ENCODE results near the gene CCSER1.

The CCSER1 gene

DNA sequence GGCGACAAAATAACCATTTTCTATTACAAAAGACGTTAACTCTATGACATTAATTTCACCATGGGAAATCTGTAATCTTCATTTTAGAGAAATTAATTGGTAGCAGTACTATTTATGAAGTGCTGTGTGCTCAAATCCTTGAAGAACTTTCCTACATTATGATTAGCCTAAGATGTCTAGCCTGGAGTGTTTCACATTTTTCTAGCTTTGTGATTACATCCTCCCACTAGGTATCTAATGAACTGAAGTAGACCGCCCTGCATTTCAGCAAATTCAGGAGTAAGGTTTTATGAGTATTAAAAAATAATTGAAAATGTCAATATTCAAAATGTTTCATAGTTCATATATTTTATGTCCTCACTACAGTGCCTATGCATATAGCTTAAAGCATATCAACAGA, 713.1 kb downstream of the CCSER1 start:
- H2AK5ac ChIP-seq (ENCODE audit: low read length): no peak overlapping the region
- H3K36me3 ChIP-seq (ENCODE audit: control insufficient read depth in 1 of 2, insufficient read depth in 2 of 2, low read length in 2 of 2): no peaks in the 10 kb centered on the region
- no peak overlapping the region for H3K23ac ChIP-seq (ENCODE audit: low read length)
- no peak overlapping the region for H2BK12ac ChIP-seq (ENCODE audit: low read length)
- H3K14ac ChIP-seq (ENCODE audit: low read length): no peak overlapping the region
- no peak overlapping the region for H3K18ac ChIP-seq (ENCODE audit: low read length)
- H4K8ac ChIP-seq (ENCODE audit: low read depth, low read length): no peak overlapping the region
- no peak overlapping the region for H3K4ac ChIP-seq (ENCODE audit: low read depth, low read length)
- no peak overlapping the region for H2BK5ac ChIP-seq (ENCODE audit: low read depth, low read length, poor library complexity)
- H4K91ac ChIP-seq (ENCODE audit: low read depth, low read length): no peak overlapping the region
- H2AFZ ChIP-seq (ENCODE audit: insufficient read depth, low read length, poor library complexity): no peak overlapping the region
- H3K4me1 ChIP-seq (ENCODE audit: control insufficient read depth in 1 of 2, insufficient read depth in 2 of 2, low read length in 2 of 2): peaks cover 0 to 1% of the 10 kb centered on the region in 2 experiments
- H3K27me3 ChIP-seq (ENCODE audit: insufficient read depth, low read length): no peaks in the 10 kb centered on the region
- DNase-seq: no peak
- H3K27ac ChIP-seq (ENCODE audit: low read depth, low read length): no peak overlapping the region
- no peak overlapping the region for H2BK120ac ChIP-seq (ENCODE audit: insufficient read depth, low read length, poor library complexity)
- H3K4me3 ChIP-seq (ENCODE audit: low read depth, low read length): no peak overlapping the region
- no peaks in the 10 kb centered on the region for H3K79me2 ChIP-seq (ENCODE audit: control insufficient read depth, insufficient read depth, low read length, poor library complexity)
- H4K12ac ChIP-seq (ENCODE audit: low read depth, low read length): no peak overlapping the region
- H3K4me2 ChIP-seq (ENCODE audit: low read length): no peak overlapping the region
- H3K79me1 ChIP-seq (ENCODE audit: low read length): peaks cover 6% of the 10 kb centered on the region
- WGBS (ENCODE audit: extremely low coverage, insufficient coverage, insufficient read length): no CpG with 5 or more reads among the region's 3 CpGs
- no peaks in the 10 kb centered on the region for H3K9me3 ChIP-seq (ENCODE audit: insufficient read depth, low read depth, low read length)
- H3K9ac ChIP-seq (ENCODE audit: low read length): no peak overlapping the region

DNA sequence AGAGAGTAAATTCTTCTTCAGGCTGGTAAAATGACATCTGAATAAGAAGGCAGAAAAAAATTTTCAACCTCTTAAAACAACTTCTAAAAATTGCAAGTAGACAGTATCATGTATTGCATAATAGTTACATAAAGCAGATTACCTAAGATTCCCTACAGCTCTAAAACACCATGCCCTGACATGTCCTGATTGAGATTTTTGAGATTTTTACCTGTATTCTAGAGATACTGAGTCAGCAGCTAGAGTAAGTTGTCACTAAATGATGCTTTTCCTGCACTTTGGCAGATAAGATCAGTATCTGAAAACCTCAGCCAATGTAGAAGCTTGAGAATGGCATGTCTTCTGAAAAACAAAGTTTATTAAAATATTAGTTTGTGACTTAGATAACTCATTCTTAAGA, 713.6 kb downstream of the CCSER1 start:
- H4K91ac ChIP-seq (ENCODE audit: low read depth, low read length): no peak overlapping the region
- H2BK120ac ChIP-seq (ENCODE audit: insufficient read depth, low read length, poor library complexity): no peak overlapping the region
- no peaks in the 10 kb centered on the region for H3K79me2 ChIP-seq (ENCODE audit: control insufficient read depth, insufficient read depth, low read length, poor library complexity)
- H3K23ac ChIP-seq (ENCODE audit: low read length): no peak overlapping the region
- H2BK12ac ChIP-seq (ENCODE audit: low read length): no peak overlapping the region
- no peak overlapping the region for H3K14ac ChIP-seq (ENCODE audit: low read length)
- peak; percentile 68 to 97 for DNase-seq
- H2AFZ ChIP-seq (ENCODE audit: insufficient read depth, low read length, poor library complexity): no peak overlapping the region
- no peaks in the 10 kb centered on the region for H3K9me3 ChIP-seq (ENCODE audit: insufficient read depth, low read depth, low read length)
- peak overlapping the region; percentile 60 for H4K8ac ChIP-seq (ENCODE audit: low read depth, low read length)
- no peaks in the 10 kb centered on the region for H3K27me3 ChIP-seq (ENCODE audit: insufficient read depth, low read length)
- no peak overlapping the region for H3K4ac ChIP-seq (ENCODE audit: low read depth, low read length)
- no peak overlapping the region for H2AK5ac ChIP-seq (ENCODE audit: low read length)
- H3K27ac ChIP-seq (ENCODE audit: low read depth, low read length): peak overlapping the region; percentile 62
- no peak overlapping the region for H4K12ac ChIP-seq (ENCODE audit: low read depth, low read length)
- no peak overlapping the region for H3K4me2 ChIP-seq (ENCODE audit: low read length)
- H3K18ac ChIP-seq (ENCODE audit: low read length): no peak overlapping the region
- H3K79me1 ChIP-seq (ENCODE audit: low read length): peaks cover 6% of the 10 kb centered on the region
- H2BK5ac ChIP-seq (ENCODE audit: low read depth, low read length, poor library complexity): no peak overlapping the region
- H3K36me3 ChIP-seq (ENCODE audit: control insufficient read depth in 1 of 2, insufficient read depth in 2 of 2, low read length in 2 of 2): no peaks in the 10 kb centered on the region
- no peak overlapping the region for H3K9ac ChIP-seq (ENCODE audit: low read length)
- H3K4me3 ChIP-seq (ENCODE audit: low read depth, low read length): no peak overlapping the region
- H3K4me1 ChIP-seq (ENCODE audit: control insufficient read depth in 1 of 2, insufficient read depth in 2 of 2, low read length in 2 of 2): peaks cover 0 to 1% of the 10 kb centered on the region in 2 experiments

- Histone ChIP-seq H3K36me3 (ENCODE audit: control insufficient read depth in 1 of 2, insufficient read depth in 2 of 2, low read length in 2 of 2) (no peaks in the 10 kb centered on the region), H3K14ac (ENCODE audit: low read length) (no peak overlapping the region), H3K18ac (ENCODE audit: low read length) (no peak overlapping the region), H3K79me2 (ENCODE audit: control insufficient read depth, insufficient read depth, low read length, poor library complexity) (no peaks in the 10 kb centered on the region), H2AFZ (ENCODE audit: insufficient read depth, low read length, poor library complexity) (no peak overlapping the region), H4K8ac (ENCODE audit: low read depth, low read length) (no peak overlapping the region), H3K9ac (ENCODE audit: low read length) (no peak overlapping the region), H3K27me3 (ENCODE audit: insufficient read depth, low read length) (no peaks in the 10 kb centered on the region), H4K12ac (ENCODE audit: low read depth, low read length) (no peak overlapping the region), H3K4me2 (ENCODE audit: low read length) (no peak overlapping the region), H2BK12ac (ENCODE audit: low read length) (no peak overlapping the region), H4K91ac (ENCODE audit: low read depth, low read length) (no peak overlapping the region), H3K79me1 (ENCODE audit: low read length) (peaks cover 6% of the 10 kb centered on the region), H3K4me3 (ENCODE audit: low read depth, low read length) (no peak overlapping the region), H3K27ac (ENCODE audit: low read depth, low read length) (no peak overlapping the region), H2BK120ac (ENCODE audit: insufficient read depth, low read length, poor library complexity) (no peak overlapping the region), H3K23ac (ENCODE audit: low read length) (no peak overlapping the region), H2BK5ac (ENCODE audit: low read depth, low read length, poor library complexity) (no peak overlapping the region), H3K4me1 (ENCODE audit: control insufficient read depth in 1 of 2, insufficient read depth in 2 of 2, low read length in 2 of 2) (peaks cover 0 to 1% of the 10 kb centered on the region in 2 experiments), H3K4ac (ENCODE audit: low read depth, low read length) (no peak overlapping the region), H2AK5ac (ENCODE audit: low read length) (no peak overlapping the region), H3K9me3 (ENCODE audit: insufficient read depth, low read depth, low read length) (no peaks in the 10 kb centered on the region)
- peak in 1 of 2 donors; percentile 67 for DNase-seq
- no CpG with 5 or more reads among the region's 1 CpG for WGBS (ENCODE audit: extremely low coverage, insufficient coverage, insufficient read length)
Observed at GRCh38 chr4:90841676-90842075, 714.5 kb downstream of the CCSER1 start.

DNA sequence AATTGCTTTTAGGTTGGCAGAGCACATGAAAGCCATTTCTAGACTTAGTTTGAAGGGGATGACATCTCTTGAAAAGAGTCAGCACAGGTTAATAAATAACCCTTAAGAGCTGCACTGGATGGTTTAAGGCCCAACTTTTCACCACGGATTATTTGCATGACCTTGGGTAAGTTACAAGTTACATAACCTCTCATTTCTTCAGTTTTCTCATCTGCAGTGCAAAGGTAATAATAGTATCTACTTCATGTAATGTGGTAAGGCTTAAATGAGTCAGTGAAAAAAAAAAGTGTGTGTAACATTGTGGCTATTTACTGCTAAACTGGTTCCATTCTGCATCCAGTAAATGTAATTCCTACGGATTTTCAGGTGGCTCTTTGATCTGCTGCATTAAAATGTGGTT, 715.8 kb downstream of the CCSER1 start:
- H4K8ac ChIP-seq (ENCODE audit: low read depth, low read length): no peak overlapping the region
- H2BK5ac ChIP-seq (ENCODE audit: low read depth, low read length, poor library complexity): no peak overlapping the region
- no peak overlapping the region for H3K27ac ChIP-seq (ENCODE audit: low read depth, low read length)
- no peak overlapping the region for H3K4me3 ChIP-seq (ENCODE audit: low read depth, low read length)
- peaks cover 0 to 1% of the 10 kb centered on the region in 2 experiments for H3K4me1 ChIP-seq (ENCODE audit: control insufficient read depth in 1 of 2, insufficient read depth in 2 of 2, low read length in 2 of 2)
- no peak overlapping the region for H3K18ac ChIP-seq (ENCODE audit: low read length)
- H3K4me2 ChIP-seq (ENCODE audit: low read length): no peak overlapping the region
- H2AK5ac ChIP-seq (ENCODE audit: low read length): no peak overlapping the region
- peaks cover 6% of the 10 kb centered on the region for H3K79me1 ChIP-seq (ENCODE audit: low read length)
- H3K9me3 ChIP-seq (ENCODE audit: insufficient read depth, low read depth, low read length): no peaks in the 10 kb centered on the region
- no peak overlapping the region for H3K14ac ChIP-seq (ENCODE audit: low read length)
- no peak overlapping the region for H3K4ac ChIP-seq (ENCODE audit: low read depth, low read length)
- no peaks in the 10 kb centered on the region for H3K27me3 ChIP-seq (ENCODE audit: insufficient read depth, low read length)
- no peak overlapping the region for H4K12ac ChIP-seq (ENCODE audit: low read depth, low read length)
- no peak overlapping the region for H2BK120ac ChIP-seq (ENCODE audit: insufficient read depth, low read length, poor library complexity)
- no CpG with 5 or more reads among the region's 2 CpGs for whole genome bisulfite sequencing (ENCODE audit: extremely low coverage, insufficient coverage, insufficient read length)
- H3K23ac ChIP-seq (ENCODE audit: low read length): no peak overlapping the region
- no peak overlapping the region for H2BK12ac ChIP-seq (ENCODE audit: low read length)
- H3K36me3 ChIP-seq (ENCODE audit: control insufficient read depth in 1 of 2, insufficient read depth in 2 of 2, low read length in 2 of 2): no peaks in the 10 kb centered on the region
- no peak for DNase-seq
- no peak overlapping the region for H2AFZ ChIP-seq (ENCODE audit: insufficient read depth, low read length, poor library complexity)
- no peak overlapping the region for H4K91ac ChIP-seq (ENCODE audit: low read depth, low read length)
- no peak overlapping the region for H3K9ac ChIP-seq (ENCODE audit: low read length)
- no peaks in the 10 kb centered on the region for H3K79me2 ChIP-seq (ENCODE audit: control insufficient read depth, insufficient read depth, low read length, poor library complexity)

Data from trophoblast cell (in vitro differentiated cells and primary cell).